ENCODE data around the gene MRPL4. TPM values are rescaled to one million over a fixed set of nuclear protein-coding genes. Genes with fewer than 3 reads are reported as not detected.

The MRPL4 gene
- total and polyA plus RNA-seq, 12 donors = 33.4 to 123 (median 64.1) TPM

- 58 to 88% (median 81%) methylated on average over 2 to 6 of the region's 6 CpGs for WGBS, 4 donors
- no peak for DNase-seq
- H3K4me3 ChIP-seq = no peak overlapping the region
- H3K27me3 ChIP-seq = no peaks in the 10 kb centered on the region
- intact Hi-C loops (cut with DNase I) = no loop called here
- no peaks in the 10 kb centered on the region for H3K4me1 ChIP-seq (replicated peaks in 1 of 2)
- TF ChIP-seq POLR2A (IDR thresholded peaks at IDR 0.05) = no peak
- TF ChIP-seq, protein P1, sequence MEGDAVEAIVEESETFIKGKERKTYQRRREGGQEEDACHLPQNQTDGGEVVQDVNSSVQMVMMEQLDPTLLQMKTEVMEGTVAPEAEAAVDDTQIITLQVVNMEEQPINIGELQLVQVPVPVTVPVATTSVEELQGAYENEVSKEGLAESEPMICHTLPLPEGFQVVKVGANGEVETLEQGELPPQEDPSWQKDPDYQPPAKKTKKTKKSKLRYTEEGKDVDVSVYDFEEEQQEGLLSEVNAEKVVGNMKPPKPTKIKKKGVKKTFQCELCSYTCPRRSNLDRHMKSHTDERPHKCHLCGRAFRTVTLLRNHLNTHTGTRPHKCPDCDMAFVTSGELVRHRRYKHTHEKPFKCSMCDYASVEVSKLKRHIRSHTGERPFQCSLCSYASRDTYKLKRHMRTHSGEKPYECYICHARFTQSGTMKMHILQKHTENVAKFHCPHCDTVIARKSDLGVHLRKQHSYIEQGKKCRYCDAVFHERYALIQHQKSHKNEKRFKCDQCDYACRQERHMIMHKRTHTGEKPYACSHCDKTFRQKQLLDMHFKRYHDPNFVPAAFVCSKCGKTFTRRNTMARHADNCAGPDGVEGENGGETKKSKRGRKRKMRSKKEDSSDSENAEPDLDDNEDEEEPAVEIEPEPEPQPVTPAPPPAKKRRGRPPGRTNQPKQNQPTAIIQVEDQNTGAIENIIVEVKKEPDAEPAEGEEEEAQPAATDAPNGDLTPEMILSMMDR (IDR thresholded peaks at IDR 0.05) = no peak
- H3K27ac ChIP-seq = no peak overlapping the region
- no peaks in the 10 kb centered on the region for H3K9me3 ChIP-seq (replicated peaks in 1 of 3)
- H3K36me3 ChIP-seq (replicated peaks in 1 of 2) = no peaks in the 10 kb centered on the region
These were observed 40.3 kb upstream of the MRPL4 start for GRCh38 chr19:10211691-10212090.

DNA sequence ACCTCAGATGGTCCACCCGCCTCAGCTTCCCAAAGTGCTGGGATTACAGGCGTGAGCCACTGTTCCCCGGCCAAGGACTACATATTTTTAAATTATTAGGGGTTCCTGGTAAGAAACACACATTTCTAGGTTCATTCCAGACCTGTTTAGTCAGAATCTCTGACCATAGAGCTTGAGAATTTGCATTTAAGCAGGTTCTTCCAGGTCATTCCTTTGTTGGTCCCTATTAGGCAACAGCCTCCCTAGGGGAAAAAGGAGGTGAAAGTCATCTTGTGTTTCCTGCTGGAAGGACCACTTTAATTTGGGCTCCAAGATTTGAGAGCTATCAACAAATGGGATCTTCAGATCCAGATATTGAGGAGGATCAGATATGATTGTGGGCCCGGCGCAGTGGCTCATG is 37.2 kb upstream of the MRPL4 start:
- Histone ChIP-seq H3K27me3 (no peaks in the 10 kb centered on the region), H3K4me1 (replicated peaks in 1 of 2) (no peaks in the 10 kb centered on the region), H3K36me3 (replicated peaks in 1 of 2) (no peaks in the 10 kb centered on the region), H3K27ac (no peak overlapping the region), H3K9me3 (replicated peaks in 1 of 3) (no peaks in the 10 kb centered on the region), H3K4me3 (no peak overlapping the region)
- WGBS, 4 donors = 81 to 94% (median 90%) methylated on average over 5 of the region's 5 CpGs
- TF ChIP-seq POLR2A (IDR thresholded peaks at IDR 0.05) = no peak
- TF ChIP-seq, protein P1 (IDR thresholded peaks at IDR 0.05) = no peak
- DNase-seq = no peak
- intact Hi-C loops (cut with DNase I) = no loop called here

DNA sequence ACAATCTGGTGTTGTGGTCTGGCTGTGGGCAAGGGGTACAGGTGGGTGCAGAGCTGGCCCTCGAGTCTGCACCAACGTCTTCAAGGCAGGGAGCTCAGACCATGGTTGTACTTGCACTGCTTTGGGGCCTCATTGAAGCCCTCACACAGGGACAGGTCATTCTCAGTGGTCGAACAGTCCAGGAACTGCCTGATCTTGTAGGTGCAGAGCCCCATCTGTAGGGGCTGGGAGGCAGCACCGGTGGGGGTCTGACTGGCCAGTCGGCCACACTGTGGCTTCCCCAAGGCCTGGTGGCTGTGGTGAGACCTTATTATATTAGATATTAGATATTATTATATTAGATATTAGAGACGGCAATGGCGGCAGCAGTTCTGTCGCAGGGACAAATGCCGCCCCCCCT is 34.9 kb upstream of the MRPL4 start:
- 77 to 93% (median 86%) methylated on average over 6 to 9 of the region's 9 CpGs for WGBS, 4 donors
- TF ChIP-seq, protein P1 (IDR thresholded peaks at IDR 0.05) = no peak
- TF ChIP-seq POLR2A (IDR thresholded peaks at IDR 0.05) = no peak
- Histone ChIP-seq H3K9me3 (replicated peaks in 1 of 3) (no peaks in the 10 kb centered on the region), H3K4me1 (replicated peaks in 1 of 2) (no peaks in the 10 kb centered on the region), H3K36me3 (replicated peaks in 1 of 2) (no peaks in the 10 kb centered on the region), H3K27me3 (no peaks in the 10 kb centered on the region), H3K27ac (no peak overlapping the region), H3K4me3 (no peak overlapping the region)
- intact Hi-C loops (cut with DNase I) = no loop called here
- DNase-seq = no peak

GRCh38 chr19:10219678-10220077 is 32.3 kb upstream of the MRPL4 start:
- WGBS, 4 donors = 31 to 49% (median 45%) methylated on average over 1 to 3 of the region's 3 CpGs
- no peak for DNase-seq
- no peaks in the 10 kb centered on the region for H3K9me3 ChIP-seq (replicated peaks in 1 of 3)
- no peaks in the 10 kb centered on the region for H3K4me1 ChIP-seq (replicated peaks in 1 of 2)
- no peaks in the 10 kb centered on the region for H3K27me3 ChIP-seq
- H3K4me3 ChIP-seq = no peak overlapping the region
- H3K36me3 ChIP-seq (replicated peaks in 1 of 2) = no peaks in the 10 kb centered on the region
- no peak for TF ChIP-seq POLR2A (IDR thresholded peaks at IDR 0.05)
- TF ChIP-seq, protein P1 (IDR thresholded peaks at IDR 0.05) = no peak
- intact Hi-C loops (cut with DNase I) = no loop called here
- no peak overlapping the region for H3K27ac ChIP-seq
